ENCODE results near the gene NFYC.

The NFYC gene

DNA sequence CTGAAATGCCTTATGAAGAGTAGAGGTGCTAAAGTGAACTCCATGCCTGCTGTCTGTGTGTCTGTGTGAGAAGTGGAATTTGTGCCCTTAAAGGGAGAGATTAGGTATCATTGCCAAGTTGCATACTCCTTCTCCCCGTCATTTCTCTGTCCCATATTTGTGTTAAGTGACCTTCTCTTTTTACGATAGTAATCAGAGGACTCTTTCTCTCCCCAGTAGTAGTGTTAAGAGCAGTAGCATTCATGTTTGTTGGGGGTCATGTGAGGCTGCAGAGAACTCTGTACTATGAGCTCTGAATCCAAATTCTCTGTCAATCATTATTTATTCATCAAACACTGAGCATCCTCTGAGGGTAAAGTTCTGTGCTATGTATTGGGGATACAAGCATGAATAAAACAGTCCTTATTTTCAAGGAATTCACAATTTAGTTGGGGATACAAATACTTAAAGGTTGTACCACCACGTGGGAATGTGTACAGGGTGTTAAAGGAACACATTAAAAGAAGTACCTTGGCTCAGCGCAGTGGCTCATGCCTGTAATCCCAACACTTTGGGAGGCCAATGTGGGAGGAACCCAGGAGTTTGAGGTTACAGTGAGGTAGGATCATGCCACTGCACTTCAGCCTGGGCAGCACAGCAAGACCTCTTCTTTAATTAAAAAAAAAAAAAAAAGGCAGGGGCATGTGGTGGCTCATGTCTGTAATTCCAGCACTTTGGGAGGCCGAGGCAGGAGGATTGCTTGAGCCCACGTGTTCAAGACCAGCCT, 67.3 kb downstream of the NFYC start:
- DNase-seq (ENCODE audit: low read depth, low spot score): no peak

- no peak for DNase-seq (ENCODE audit: low read depth, low spot score)
Observed at GRCh38 chr1:40760984-40761383, 69.5 kb downstream of the NFYC start.

DNA sequence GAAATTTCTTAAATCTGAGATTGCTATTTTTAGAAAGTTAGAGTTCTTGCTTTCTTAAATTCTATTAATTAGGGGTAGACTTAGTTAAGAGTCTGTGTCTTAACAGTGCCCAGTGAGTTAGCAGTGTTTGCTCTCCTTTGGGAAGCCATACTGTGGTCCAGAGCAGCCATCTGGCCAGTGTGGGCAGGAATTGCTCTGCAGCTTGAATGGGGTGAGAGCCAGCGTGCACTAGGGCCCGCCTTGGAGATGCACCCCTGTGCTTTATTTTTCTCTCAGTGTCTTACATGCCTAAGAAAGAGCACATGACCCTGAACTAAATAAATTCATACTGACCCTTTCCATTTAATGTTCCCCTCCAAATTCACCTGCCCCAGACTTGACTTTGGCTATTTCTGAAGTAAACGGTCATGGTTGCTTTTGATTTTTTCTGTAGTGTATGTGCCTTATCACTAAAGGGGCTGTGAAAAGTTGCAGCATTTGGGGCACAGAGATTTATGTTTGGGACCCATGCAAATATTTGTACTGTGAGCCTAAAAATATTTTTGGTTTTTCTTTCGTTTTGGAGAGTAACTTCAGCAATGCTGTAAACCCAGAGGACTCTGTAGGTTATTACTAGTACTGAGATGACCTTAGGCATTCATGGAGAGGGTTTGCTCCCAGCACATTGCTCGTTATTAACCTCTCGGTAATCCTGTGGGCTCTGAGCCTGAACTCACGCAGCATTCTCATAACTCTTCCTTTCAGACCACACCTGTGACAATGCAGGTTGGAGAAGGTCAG, 70.8 kb downstream of the NFYC start:
- DNase-seq (ENCODE audit: low read depth, low spot score): no peak

GRCh38 chr1:40763742-40764532, 72.4 kb downstream of the NFYC start:
- DNase-seq (ENCODE audit: low read depth, low spot score): no peak

DNA sequence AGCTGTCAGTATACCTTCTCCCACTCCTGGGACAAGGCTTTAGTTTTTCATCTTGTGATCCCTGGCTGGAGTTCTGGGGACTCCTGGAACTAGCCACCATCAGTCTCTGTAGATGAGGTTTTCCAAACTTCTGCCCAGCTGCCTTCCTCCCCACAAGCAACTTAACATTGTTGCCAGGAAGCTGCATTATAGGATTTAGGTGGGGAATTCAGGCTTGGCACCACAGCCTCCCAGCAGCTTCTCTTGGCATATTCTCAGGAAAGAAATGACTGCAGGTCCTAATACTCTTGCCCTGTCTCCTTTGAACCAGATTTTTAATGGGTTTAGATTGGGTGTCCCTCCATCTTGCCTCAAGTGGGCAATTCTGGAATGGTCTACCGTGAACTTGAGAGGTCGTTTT, 73.5 kb downstream of the NFYC start:
- no peak for DNase-seq (ENCODE audit: low read depth, low spot score)

DNA sequence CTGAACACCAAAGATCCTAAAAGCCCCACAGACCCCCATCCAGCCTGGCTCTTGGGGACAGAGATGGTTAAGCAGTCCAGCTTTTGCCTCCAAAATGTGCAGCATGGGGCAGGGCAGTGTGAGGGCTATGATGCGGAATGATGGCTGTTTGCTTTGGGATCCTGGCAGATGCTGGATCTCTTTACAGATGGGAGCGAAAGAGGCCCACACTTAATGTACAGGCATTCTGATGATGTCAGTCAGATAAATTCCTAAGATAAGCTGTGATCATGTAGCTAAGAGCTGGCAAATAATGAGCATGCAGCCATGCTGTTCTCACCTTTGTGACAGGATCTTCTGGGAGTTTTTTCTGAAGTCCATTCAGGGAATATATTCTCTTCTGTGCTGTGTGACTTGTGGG, 74.5 kb downstream of the NFYC start:
- no peak for DNase-seq (ENCODE audit: low read depth, low spot score)

DNA sequence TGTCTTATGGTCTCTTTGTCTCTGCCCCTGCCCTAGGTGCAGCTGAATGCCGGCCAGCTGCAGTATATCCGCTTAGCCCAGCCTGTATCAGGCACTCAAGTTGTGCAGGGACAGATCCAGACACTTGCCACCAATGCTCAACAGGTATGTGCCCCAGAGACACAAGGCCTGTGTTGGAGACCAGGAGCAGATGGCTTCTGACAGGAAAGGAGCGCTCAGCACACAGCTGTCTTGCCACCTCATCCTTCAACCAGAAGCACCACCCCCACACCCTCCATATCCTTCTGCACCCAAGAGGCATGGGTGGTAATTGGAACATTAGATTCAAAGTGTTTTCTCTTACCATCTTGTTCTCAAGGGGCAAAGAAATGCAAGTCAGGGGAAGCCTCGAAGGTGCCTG, 75.1 kb downstream of the NFYC start:
- no peak for DNase-seq (ENCODE audit: low read depth, low spot score)

DNA sequence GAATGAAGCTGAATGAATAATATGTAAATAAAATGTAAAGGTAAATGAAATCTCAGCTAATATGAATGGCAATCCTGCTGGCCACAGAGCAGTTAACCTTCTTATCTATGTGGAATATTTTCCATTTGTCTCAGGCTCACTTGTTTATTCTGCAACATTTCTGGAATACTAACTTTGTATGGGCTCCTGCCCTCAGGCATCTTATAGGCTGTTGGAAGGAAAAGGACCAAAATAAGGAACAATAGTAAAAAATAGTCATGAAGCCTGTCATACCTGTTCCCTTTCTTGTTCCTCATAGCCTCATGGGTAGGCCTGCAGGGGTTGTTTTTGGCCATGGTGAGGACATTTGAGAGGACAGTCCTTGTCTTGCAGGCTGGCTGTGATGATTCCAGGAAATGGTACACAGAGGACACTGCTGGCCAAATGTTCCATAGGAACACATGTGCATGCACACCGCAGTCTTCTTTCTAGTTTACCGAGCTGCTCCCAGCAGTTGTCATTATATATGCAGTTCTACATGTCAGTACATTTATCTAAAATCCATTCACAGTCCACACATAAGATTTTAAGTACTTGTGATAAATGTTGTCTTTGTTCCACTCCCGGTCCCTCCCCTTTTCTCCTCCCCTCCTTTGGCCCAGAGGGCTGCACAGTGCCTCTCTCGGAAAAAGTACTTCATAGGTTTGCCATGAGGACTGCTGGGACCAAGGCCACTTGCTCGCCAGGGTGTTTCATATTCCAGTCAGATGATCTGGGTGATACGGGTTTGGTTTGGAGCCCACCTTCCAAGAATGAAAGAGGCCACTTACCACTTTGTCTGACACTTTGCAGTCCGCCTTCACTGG, 76.9 kb downstream of the NFYC start:
- DNase-seq (ENCODE audit: low read depth, low spot score): no peak

- DNase-seq (ENCODE audit: low read depth, low spot score): no peak
Observed at GRCh38 chr1:40769815-40770214, 78.3 kb downstream of the NFYC start.

DNA sequence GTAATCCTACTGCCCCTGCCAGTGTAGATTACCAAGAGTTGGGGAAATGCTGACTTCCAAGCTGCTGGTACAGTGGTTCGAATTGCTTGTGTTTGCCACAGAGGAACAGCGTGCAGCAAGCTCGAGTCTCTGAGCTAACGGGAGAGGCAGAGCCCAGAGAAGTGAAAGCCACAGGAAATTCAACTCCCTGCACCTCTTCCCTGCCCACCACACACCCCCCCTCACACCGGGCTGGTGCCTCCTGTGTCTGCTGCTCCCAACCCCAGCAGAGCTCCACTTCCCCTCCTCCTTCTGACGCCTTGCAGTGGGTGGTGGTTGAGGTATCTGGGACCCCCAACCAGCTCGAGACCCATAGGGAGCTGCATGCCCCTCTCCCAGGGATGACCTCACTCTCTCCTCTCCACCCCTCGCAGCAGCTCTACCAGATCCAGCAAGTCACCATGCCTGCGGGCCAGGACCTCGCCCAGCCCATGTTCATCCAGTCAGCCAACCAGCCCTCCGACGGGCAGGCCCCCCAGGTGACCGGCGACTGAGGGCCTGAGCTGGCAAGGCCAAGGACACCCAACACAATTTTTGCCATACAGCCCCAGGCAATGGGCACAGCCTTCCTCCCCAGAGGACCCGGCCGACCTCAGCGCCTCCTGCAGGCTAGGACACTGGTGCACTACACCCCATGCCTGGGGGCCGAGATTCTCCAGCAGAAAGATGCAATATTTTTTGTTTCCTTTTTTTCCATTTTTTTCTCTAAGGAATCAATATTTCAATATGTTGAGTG, 79.0 kb downstream of the NFYC start:
- no peak for DNase-seq (ENCODE audit: low read depth, low spot score)

GRCh38 chr1:40772146-40772955, 80.8 kb downstream of the NFYC start:
- no peak for DNase-seq (ENCODE audit: low read depth, low spot score)

DNA sequence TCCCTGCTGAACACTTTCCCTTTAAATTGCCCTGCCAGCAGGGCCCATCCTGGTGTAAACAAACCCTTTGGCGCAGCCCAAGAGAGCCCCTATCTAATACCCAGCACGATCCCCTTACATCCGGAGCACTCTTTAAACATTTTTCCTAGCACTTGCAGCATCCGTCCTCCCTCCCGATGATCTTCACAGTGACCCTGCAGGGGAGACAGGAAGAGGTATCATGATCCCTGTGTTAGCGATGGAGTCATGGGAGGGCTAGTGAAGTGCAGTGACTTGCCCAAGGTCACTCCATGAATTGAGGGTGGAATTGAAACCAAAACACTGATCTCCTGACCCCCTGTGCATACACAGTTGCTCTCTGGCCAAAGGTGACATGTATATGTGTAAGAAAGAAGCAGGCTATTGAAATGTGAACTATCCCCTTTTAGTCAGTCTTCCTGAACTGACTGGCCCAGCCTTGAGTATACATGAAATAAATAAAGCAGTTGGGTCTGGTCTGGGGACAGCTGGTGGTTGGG, 82.3 kb downstream of the NFYC start:
- DNase-seq (ENCODE audit: low read depth, low spot score): no peak

DNA sequence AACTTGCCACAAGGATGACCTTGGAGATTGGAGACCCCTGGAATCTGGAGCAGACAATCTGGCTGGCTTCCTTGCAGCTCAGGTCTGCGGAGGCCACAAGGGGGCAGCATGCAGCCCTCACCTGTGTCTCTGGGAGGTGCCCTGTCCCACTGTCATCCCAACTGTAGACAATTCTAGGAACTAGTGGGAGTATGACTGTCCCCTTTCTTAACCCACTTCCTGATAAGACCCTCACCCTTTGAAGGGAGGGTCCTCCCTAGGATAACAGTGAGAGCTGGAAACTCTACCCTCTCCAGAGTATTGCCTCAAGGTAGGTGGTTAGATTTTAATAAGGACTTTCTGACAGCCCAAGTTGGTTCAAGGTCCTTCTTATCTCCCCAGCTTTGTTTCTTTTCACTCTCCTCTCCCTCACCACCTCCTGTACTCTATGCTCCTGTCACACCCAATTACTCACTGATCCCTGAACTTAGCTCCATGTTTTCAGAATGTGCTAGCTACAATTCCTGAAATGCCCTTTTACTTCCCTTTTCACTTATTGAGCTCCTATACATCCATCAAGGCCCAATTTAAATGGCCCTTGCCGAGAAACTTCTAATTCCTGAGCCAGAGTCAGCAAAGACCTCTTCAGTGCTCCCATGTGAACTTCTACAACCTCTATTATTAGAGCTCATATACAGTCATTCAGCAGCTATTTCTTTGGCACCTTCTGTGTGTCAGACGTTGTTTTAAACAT, 82.9 kb downstream of the NFYC start:
- DNase-seq (ENCODE audit: low read depth, low spot score): no peak

GRCh38 chr1:40776236-40777072, 85.0 kb downstream of the NFYC start:
- no peak for DNase-seq (ENCODE audit: low read depth, low spot score)

DNA sequence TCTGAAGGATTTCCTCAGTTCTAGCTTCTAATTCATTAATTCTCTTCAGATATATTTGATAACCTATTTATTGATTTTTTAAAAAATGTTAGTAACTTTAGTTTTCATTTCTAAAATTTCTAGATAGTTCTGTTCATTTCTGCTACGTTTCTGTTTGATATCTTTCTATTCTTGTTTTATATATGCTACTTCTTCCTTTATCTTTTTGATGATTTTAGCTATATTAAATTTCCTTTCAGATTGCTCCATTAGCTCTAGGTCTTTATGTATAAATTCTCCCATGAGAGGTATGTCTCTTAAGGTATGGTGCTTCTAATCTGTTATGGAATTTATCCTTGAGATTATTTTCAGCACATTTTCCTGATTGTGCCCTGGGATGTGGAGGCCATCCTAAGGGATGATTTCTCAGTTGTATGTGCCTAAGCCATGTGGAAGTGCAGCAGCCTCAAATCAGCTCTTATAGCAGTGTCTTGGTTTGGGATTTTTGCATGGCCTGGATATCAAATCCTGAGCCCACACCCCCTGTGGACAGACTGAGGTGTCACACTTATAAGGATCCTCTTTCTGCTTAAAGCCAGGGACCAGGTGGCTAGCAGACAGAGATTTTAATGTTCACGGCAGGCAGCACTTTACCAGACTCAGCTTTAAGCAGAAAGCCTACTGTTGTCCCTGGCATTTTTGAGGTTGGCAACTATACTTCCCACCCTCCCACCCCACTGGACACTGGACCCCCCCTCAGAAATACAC, 85.9 kb downstream of the NFYC start:
- DNase-seq (ENCODE audit: low read depth, low spot score): no peak

- no peak for DNase-seq (ENCODE audit: low read depth, low spot score)
Observed at GRCh38 chr1:40780678-40781607, 89.4 kb downstream of the NFYC start.
